Panc1 (cell line): ENCODE results near the gene BAHCC1. TPM values are rescaled to one million over a fixed set of nuclear protein-coding genes. Genes with fewer than 3 reads are reported as not detected.

Experiments
- ATAC-seq: fragments of 200-7000 bp; cut with Tn5 transposase; 2 replicates; pipeline ENCODE4 v1.9.1; 2020; ENCODE audit warnings: mild to moderate bottlenecking, moderate library complexity
- BruUV-seq: library from RNA; stranded (reverse); fragments of 400-500 nt; replicated peaks from 2 replicates; lab custom pipeline; 2021; lab: Mats Ljungman, UMichigan
- CTCF ChIA-PET: fragments of 300-600 bp; sonication (Branson Sonifier 250); formaldehyde crosslinking; loops from one replicate; lab custom pipeline; 2022; ENCODE audit warnings: antibody characterized with exemption; lab: Charles Lee
- POLR2A ChIA-PET: fragments of 300-600 bp; sonication (Branson Sonifier 250); formaldehyde crosslinking; loops from one replicate; lab custom pipeline; 2022; ENCODE audit warnings: antibody characterized with exemption; lab: Charles Lee
- DNase-seq: peaks from one replicate; pipeline ENCODE4 v3.0.0-alpha.2; 2010; ENCODE audit warnings: low read depth, low spot score
- H3K27ac ChIP-seq: 2 replicates; pipeline ENCODE4 v1.5.1; 2011; ENCODE audit warnings: mild to moderate bottlenecking, low read length, inconsistent platforms
- H3K27me3 ChIP-seq: fragments of 200-500 bp; sonication (Bioruptor generic); 2 replicates; pipeline ENCODE4 v1.6.0; 2014; ENCODE audit warnings: low read length, inconsistent platforms; ENCODE audit not compliant: control insufficient read depth, insufficient read depth
- H3K36me3 ChIP-seq: fragments of 200-500 bp; sonication (Bioruptor generic); 2 replicates; pipeline ENCODE4 v1.5.1; 2014; ENCODE audit warnings: inconsistent platforms, mild to moderate bottlenecking, low read length, moderate library complexity; ENCODE audit not compliant: control insufficient read depth, insufficient read depth
- H3K4me1 ChIP-seq: 2 replicates; pipeline ENCODE4 v1.5.1; 2011; ENCODE audit warnings: inconsistent platforms, mild to moderate bottlenecking, low read length, moderate library complexity; ENCODE audit not compliant: control insufficient read depth, insufficient read depth
- H3K4me3 ChIP-seq, 2 experiments: 2 replicates each; pipeline ENCODE4 v1.5.1; 2011 to 2012; ENCODE audit warnings: low read depth in 2 of 2, low read length in 2 of 2, mild to moderate bottlenecking in 2 of 2, inconsistent platforms in 1 of 2, moderate library complexity in 1 of 2
- H3K9me3 ChIP-seq: fragments of 200-500 bp; sonication (Bioruptor generic); 2 replicates; pipeline ENCODE4 v1.5.1; 2014; ENCODE audit warnings: low read depth, mild to moderate bottlenecking, inconsistent platforms, low read length, moderate library complexity; ENCODE audit not compliant: control insufficient read depth, insufficient read depth
- POLR2AphosphoS5 ChIP-seq: IDR thresholded peaks from 2 replicates; pipeline ENCODE4 v1.6.1; 2012; ENCODE audit warnings: mild to moderate bottlenecking, low read depth, low read length, moderate library complexity
- SIN3A ChIP-seq: IDR thresholded peaks from 2 replicates; pipeline ENCODE4 v1.6.1; 2012; ENCODE audit warnings: low read depth, mild to moderate bottlenecking, low read length, moderate library complexity, borderline replicate concordance; ENCODE audit not compliant: insufficient read depth
- TCF7L2 ChIP-seq: IDR thresholded peaks from 2 replicates; pipeline ENCODE4 v1.6.1; 2011; ENCODE audit warnings: mild to moderate bottlenecking, low read depth, low read length, inconsistent platforms
- in situ Hi-C: cut with HindIII; loops from 2 replicates; pipeline ENCODE4 v1.10.0; 2016; ENCODE audit warnings: low sequenced_read_pairs, low pct_unique_long_range_greater_than_20kb
- intact Hi-C: fragments of 100-400 bp; cut with micrococcal nuclease; formaldehyde crosslinking; loops from one replicate; pipeline ENCODE4 v1.10.0; 2022; ENCODE audit not compliant: unreplicated experiment
- total RNA-seq: library from RNA; stranded (reverse); gene quantifications from one replicate; pipeline ENCODE4 v1.2.1, GENCODE V29; 2021; ENCODE audit not compliant: unreplicated experiment
- TF ChIP-seq, protein P1 (sequence below), 2 experiments: IDR thresholded peaks; 2 replicates each; pipeline ENCODE4 v1.6.1; 2011 to 2012; ENCODE audit warnings: low read depth in 2 of 2, control low read depth in 1 of 2, low read length in 1 of 2, mild to moderate bottlenecking in 1 of 2, moderate library complexity in 1 of 2; ENCODE audit not compliant: insufficient read depth in 1 of 2
- TF ChIP-seq, protein P2 (sequence below): fragments of 450-650 bp; IDR thresholded peaks from 2 replicates; pipeline ENCODE4 v1.5.1; 2017; ENCODE audit warnings: mild to moderate bottlenecking

The BAHCC1 gene
- total RNA-seq, 1 experiment from 2014 or later, result 77.4 TPM

DNA sequence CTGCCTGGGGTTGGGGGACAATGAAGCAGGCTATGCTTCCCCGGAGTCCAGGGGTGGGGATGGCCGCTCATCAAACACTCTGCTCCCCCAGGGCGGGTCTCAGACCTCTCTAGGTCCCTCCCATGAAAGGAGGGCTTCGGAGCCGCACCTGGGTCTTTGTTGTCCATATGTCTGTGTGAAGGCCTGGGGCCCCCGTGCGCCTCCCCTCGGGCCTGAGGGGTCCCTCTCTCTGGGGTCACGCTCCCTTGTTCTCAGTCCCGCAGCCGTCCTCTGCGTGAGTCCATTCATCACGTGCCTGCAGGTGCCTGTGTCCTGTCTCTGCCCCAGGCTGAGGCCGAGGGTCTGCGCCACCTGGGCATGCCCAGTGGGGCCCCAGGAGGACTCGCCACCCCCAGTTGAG is 15.6 kb downstream of the BAHCC1 start:
- Histone ChIP-seq H3K36me3 (no peaks in the 10 kb centered on the region), H3K4me1 (peaks cover 70% of the 10 kb centered on the region), H3K4me3 (no peak overlapping the region), H3K9me3 (no peaks in the 10 kb centered on the region), H3K27ac (no peak overlapping the region), H3K27me3 (no peaks in the 10 kb centered on the region)
- BruUV-seq, result no TSS peak
- intact Hi-C loops, result no loop called here
- DNase-seq (no peak), ATAC-seq (no peak)
- TF ChIP-seq, protein P1, sequence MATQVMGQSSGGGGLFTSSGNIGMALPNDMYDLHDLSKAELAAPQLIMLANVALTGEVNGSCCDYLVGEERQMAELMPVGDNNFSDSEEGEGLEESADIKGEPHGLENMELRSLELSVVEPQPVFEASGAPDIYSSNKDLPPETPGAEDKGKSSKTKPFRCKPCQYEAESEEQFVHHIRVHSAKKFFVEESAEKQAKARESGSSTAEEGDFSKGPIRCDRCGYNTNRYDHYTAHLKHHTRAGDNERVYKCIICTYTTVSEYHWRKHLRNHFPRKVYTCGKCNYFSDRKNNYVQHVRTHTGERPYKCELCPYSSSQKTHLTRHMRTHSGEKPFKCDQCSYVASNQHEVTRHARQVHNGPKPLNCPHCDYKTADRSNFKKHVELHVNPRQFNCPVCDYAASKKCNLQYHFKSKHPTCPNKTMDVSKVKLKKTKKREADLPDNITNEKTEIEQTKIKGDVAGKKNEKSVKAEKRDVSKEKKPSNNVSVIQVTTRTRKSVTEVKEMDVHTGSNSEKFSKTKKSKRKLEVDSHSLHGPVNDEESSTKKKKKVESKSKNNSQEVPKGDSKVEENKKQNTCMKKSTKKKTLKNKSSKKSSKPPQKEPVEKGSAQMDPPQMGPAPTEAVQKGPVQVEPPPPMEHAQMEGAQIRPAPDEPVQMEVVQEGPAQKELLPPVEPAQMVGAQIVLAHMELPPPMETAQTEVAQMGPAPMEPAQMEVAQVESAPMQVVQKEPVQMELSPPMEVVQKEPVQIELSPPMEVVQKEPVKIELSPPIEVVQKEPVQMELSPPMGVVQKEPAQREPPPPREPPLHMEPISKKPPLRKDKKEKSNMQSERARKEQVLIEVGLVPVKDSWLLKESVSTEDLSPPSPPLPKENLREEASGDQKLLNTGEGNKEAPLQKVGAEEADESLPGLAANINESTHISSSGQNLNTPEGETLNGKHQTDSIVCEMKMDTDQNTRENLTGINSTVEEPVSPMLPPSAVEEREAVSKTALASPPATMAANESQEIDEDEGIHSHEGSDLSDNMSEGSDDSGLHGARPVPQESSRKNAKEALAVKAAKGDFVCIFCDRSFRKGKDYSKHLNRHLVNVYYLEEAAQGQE (IDR thresholded peaks at IDR 0.05; ENCODE audit: insufficient read depth in 1 of 2, low read depth in 2 of 2, low read length in 1 of 2), result no peak
- TF ChIP-seq, protein P2, sequence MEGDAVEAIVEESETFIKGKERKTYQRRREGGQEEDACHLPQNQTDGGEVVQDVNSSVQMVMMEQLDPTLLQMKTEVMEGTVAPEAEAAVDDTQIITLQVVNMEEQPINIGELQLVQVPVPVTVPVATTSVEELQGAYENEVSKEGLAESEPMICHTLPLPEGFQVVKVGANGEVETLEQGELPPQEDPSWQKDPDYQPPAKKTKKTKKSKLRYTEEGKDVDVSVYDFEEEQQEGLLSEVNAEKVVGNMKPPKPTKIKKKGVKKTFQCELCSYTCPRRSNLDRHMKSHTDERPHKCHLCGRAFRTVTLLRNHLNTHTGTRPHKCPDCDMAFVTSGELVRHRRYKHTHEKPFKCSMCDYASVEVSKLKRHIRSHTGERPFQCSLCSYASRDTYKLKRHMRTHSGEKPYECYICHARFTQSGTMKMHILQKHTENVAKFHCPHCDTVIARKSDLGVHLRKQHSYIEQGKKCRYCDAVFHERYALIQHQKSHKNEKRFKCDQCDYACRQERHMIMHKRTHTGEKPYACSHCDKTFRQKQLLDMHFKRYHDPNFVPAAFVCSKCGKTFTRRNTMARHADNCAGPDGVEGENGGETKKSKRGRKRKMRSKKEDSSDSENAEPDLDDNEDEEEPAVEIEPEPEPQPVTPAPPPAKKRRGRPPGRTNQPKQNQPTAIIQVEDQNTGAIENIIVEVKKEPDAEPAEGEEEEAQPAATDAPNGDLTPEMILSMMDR, result no peak
- no peak for TF ChIP-seq TCF7L2
- TF ChIP-seq POLR2AphosphoS5, result no peak
- no peak for TF ChIP-seq SIN3A
- in situ Hi-C loops, result no loop called here
- POLR2A ChIA-PET, result no interaction called here
- CTCF ChIA-PET, result no interaction called here

DNA sequence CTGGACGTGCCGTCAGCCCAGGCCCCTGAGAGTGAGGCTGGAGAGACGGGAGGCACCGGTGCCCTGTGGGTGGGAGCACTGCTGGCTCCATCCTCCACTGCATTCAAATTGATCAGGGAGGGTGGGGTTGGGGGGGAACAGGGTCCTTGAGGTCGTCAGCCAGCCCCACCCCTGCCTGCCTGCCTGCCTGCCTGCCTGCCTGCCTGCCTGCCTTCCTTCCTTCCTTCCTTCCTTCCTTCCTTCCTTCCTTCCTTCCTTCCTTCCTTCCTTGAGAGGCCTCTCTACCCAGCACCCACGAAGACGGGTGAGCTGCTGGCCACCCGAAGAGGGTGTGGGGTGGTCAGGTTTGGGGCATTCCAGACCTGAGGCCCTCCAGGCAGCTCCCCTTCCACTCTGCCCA is 16.0 kb downstream of the BAHCC1 start:
- intact Hi-C loops (no loop called here), in situ Hi-C loops (no loop called here)
- POLR2A ChIA-PET, result interaction anchor here (0.7 kb wide), 1 partner anchor 72 kb away, joined by 3 read pairs; no protein-coding TSS in a partner anchor
- no peak overlapping the region for H3K27ac ChIP-seq
- DNase-seq (no peak), ATAC-seq (no peak)
- BruUV-seq, result no TSS peak
- no peak overlapping the region for H3K4me3 ChIP-seq
- TF ChIP-seq, protein P1 (IDR thresholded peaks at IDR 0.05; ENCODE audit: insufficient read depth in 1 of 2, low read depth in 2 of 2, low read length in 1 of 2), result no peak
- TF ChIP-seq POLR2AphosphoS5 (no peak), SIN3A (no peak), TCF7L2 (no peak)
- TF ChIP-seq, protein P2, result no peak
- H3K9me3 ChIP-seq, result no peaks in the 10 kb centered on the region
- no peaks in the 10 kb centered on the region for H3K27me3 ChIP-seq
- H3K4me1 ChIP-seq, result peaks cover 65% of the 10 kb centered on the region
- CTCF ChIA-PET, result interaction anchor here (0.6 to 0.9 kb wide), 2 partner anchors 25 to 73 kb away, joined by 4 to 6 read pairs; no protein-coding TSS in a partner anchor
- H3K36me3 ChIP-seq, result no peaks in the 10 kb centered on the region
